HTR-8/SVneo (cell line): Measurements from ENCODE around the gene IMMP2L.

ENCODE experiments used
- DNase-seq: peaks from one replicate; pipeline ENCODE4 v3.0.0; 2011; ENCODE audit warnings: low spot score, mixed read lengths; ENCODE audit not compliant: insufficient read length
- FAIRE-seq: peaks from 2 replicates; lab custom pipeline; 2011; peaks lifted over from hg19 to GRCh38; lab: Jason Lieb, UNC

The IMMP2L gene

DNA sequence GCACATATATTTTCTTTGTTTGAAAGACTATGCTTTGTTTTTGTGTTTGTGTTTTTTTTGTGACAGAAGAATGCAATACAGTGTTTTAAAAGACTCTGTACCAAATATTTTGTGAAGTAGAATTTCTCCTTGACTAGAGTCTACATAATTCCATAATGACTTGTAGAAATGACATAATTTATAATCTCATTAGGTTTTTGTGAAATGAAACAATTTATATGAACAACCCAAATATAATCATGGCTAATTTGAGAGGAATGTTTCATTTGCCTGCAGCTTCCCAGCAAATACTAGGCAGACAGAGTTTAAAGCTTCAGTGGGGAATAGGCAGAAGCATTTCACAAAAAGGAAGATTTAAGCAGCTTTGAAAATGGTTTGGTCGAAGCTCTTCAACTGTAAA lies 686.9 kb downstream of the IMMP2L start:
- FAIRE-seq (no peak), DNase-seq (no peak)

- FAIRE-seq, result no peak
- DNase-seq, result no peak
These were observed 690.4 kb downstream of the IMMP2L start for GRCh38 chr7:110871856-110872255.

GRCh38 chr7:110870926-110871325 lies 691.4 kb downstream of the IMMP2L start:
- FAIRE-seq, result no peak
- no peak for DNase-seq

- DNase-seq (no peak), FAIRE-seq (no peak)
These were observed 693.8 kb downstream of the IMMP2L start for GRCh38 chr7:110868458-110868857.

- FAIRE-seq, result no peak
- DNase-seq, result no peak
These were observed 694.5 kb downstream of the IMMP2L start for GRCh38 chr7:110867771-110868170.

DNA sequence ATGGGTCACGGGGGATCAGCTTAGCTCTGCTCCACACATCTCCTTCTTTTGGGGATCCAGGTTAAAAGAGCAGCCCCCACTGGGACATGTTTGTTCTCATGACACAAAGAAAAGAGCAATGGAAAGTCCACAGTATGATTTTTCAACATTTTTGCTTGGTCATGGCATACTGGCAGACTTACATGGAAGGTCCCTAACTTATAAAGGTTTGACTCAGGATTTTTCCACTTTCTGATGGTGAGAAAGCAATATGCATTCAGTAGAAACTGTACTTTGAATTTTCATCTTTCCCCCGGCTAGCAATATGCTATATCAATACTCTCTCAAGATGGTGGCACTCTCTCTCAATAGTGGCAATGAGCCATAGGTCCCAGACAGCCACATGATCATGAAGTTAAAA lies 699.0 kb downstream of the IMMP2L start:
- FAIRE-seq, result no peak
- DNase-seq, result no peak

DNA sequence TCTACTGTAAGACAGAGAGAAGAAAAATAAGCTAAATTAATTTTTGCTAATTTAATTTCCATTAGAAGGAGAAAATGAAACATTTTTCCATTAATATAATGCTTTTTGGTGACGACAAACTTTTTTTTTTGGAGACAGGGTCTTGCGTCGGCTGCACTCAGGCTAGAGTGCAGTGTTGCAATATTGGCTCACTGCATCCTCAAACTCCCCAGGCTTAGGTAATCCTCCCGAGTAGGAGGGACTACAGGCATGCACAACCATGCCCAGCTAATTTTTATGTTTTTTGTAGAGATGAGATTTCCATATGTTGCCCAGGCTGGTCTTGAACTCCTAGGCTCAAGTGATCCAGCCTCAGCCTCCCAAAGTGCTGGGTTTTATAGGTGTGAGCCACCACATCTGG lies 701.1 kb downstream of the IMMP2L start:
- DNase-seq (no peak), FAIRE-seq (no peak)

DNA sequence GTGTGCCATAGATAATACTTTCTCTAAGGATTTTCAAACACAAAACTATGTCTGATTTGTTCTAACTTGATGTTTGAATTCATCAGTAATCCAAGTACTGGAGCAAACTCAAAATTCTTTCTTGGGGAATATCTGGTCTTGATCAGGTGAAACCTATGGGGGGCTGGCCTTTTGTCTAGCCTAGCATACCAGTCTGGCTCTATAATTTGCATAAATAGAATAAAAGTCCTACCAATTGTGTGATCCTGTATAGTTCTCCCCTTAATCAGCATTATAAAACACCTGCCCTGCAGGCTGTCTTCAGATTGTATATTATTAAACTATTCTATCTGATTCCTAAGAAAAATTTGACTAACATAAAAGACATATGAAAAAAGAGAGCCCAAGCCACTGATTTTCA lies 705.2 kb downstream of the IMMP2L start:
- DNase-seq (no peak), FAIRE-seq (no peak)

DNA sequence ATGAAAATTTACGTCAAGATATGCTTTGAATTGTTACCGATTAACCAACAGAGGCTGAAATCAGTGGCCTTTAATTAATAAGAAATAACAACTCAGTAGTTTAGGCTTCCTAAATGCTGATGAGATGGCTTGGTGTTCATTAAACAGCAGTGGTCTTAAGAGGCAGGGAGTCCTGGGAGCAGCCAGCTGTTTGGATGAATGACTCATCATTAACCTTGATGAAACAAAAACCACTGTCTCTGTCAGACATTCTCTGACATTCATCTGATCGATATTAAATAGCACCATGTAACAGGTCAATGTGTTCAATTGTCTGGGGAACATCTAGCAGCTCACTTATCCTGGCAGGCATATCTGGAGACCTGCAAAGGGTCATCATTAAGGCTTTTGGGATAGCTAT lies 705.6 kb downstream of the IMMP2L start:
- FAIRE-seq (no peak), DNase-seq (no peak)

DNA sequence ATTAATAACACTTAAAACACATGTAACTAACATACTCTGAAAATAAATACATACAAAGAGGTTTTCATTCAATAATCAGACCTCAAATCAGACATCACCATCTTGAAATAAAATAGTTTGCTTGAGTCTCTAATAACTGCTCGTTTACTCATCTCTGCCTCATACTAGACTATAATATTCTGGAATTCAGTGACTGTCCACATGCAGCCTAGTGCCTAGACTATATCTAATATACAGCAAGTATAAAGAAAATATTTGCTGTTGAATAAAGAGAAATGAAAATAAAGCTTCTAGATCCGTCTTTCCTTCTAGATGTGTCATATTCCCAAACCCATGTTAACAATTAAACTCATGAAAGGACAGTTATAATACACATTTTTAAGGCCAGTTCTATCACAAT lies 707.6 kb downstream of the IMMP2L start:
- DNase-seq, result no peak

DNA sequence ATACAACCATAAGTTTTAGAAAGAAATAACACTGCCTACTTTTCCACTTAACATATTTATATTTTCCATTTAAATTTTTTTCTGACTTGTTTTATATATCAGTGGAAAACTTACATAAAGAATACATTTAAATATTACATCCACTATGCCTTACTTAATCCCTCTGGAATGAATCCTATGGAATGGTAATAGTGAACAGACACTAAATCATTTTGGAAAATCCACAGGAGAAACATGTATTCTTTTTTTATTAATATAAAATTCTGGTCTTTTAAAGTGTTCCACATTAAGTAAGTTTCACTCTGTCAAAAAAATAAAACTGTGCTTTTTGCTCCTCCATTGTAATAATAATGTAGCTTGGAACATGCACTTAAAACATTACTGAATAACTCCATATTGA lies 708.1 kb downstream of the IMMP2L start:
- DNase-seq, result no peak
- no peak for FAIRE-seq

More for the DNA sequence above, 707.6 kb downstream of the IMMP2L start:
- FAIRE-seq, result no peak

- no peak for FAIRE-seq
These were observed 709.0 kb downstream of the IMMP2L start for GRCh38 chr7:110853263-110853662.

GRCh38 chr7:110852156-110852940 lies 709.9 kb downstream of the IMMP2L start:
- FAIRE-seq, result no peak

More at GRCh38 chr7:110853263-110853662, 709.0 kb downstream of the IMMP2L start:
- DNase-seq, result no peak

GRCh38 chr7:110850224-110850623 lies 712.1 kb downstream of the IMMP2L start:
- DNase-seq, result no peak
- FAIRE-seq, result no peak

More at GRCh38 chr7:110852156-110852940, 709.9 kb downstream of the IMMP2L start:
- DNase-seq, result no peak

DNA sequence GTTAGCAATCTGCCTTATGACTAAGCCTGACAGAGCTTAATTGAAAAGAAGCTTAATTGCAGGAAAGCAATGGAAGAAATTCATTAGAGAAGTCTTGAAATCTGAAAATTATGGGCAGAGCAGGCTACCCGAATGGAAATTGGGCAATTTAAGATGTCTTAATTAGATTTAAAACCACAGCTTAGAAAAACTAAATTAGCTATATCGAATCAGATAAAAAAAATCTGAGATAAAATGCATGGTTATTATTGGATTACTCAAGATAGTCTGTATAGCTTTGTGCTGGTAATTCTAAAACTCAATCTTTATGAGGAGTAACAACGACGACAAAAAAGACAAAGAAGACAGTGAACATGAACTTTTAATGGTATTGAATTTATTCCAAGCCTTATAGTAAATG lies 719.5 kb downstream of the IMMP2L start:
- FAIRE-seq (no peak), DNase-seq (no peak)

- FAIRE-seq (no peak), DNase-seq (no peak)
These were observed 720.3 kb downstream of the IMMP2L start for GRCh38 chr7:110841840-110842545.

DNA sequence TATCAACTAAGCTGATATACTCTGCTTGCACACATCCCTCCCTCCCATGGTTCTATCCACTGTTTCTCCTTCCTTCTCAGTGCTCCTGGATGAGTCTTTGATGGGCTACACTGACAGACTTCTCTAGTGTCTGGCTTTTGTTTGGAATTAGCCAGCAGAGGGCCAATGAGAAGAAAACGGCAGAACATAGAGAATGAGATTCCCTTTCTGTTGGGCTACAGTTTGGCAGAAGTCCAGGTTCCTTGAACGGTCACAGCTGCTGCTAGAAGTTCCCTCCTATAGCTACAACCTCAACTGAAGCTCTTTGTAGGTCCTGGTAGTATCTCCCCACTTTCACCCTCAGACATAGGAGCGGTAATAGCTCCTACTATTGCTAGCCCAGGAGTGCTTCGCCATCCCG lies 722.4 kb downstream of the IMMP2L start:
- FAIRE-seq (no peak), DNase-seq (no peak)

DNA sequence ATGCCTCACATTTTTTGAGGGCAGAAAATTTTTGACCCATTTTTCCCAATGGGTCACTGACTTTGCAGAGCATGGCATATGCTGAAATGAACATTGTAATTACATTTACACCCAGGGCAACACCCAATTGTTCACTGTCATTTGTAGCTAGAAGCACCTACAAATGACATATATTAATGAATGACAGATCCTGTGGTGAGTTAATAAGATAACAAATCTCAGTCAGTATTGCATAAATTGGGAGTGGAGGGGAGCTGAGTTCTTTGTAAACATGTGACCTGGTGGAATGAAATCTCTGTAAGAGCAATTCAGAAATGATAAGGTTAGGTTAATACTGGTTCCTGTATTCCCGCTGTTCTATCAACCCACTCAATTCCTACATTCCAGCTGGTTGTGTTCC lies 726.4 kb downstream of the IMMP2L start:
- FAIRE-seq (no peak), DNase-seq (no peak)

DNA sequence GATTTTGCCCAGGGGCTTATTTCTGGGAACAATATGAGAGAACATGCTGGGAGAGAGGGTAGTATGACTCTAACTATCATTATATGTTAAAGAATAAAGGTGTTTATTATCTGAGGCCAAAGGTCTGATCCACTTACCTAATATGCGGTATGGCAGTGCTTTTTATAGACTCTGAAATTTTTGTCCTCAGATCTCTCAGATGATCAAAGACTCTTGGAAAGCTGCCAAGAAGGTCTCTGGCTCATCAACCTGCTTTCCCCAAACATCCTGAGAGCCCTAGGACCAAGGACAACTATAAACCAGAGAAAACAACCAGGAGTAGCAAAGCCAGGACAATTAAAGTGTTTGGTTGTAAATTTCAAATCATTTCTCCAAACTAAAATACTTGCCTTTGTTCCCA lies 727.1 kb downstream of the IMMP2L start:
- DNase-seq (no peak), FAIRE-seq (no peak)

DNA sequence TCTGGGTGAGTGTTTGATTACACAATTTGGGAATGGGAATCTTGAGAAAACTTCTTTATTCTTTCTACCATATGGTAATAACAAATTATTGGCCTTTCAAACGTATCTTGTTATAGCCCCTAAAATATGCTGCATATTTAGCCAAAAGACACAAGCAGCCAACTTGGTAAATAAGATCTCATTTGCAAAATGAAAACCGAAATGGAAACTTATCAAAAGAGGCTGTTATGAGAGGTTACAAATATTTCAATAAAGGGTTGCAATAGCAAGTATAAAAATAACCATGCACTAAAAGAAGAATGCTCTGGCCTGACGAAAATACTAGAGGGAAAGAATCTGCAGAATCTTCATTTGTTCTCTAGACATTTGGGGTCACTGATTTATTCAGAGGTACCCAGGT lies 730.9 kb downstream of the IMMP2L start:
- no peak for DNase-seq
- no peak for FAIRE-seq

DNA sequence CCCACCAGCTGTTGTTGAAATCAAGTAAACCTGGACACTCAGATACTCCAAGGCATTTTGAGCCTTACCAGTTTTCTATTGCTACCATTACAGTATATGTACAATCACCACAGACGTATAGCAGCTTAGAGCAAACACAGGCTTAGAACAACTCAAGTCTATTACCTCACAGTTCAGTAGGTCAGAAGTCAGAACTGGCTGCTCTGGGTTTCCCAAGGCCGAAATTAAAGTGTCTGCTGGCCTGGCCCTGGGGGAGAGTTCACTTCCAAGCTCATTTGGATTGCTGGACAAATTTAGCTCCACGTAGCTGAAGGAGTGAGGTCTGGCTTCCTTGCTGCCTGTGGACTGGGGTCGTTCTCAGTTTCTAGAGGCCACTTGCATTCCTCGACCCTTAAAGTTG lies 731.5 kb downstream of the IMMP2L start:
- no peak for DNase-seq
- no peak for FAIRE-seq

- FAIRE-seq, result no peak
- no peak for DNase-seq
These were observed 734.4 kb downstream of the IMMP2L start for GRCh38 chr7:110827936-110828335.
